Neuronal stem cell (in vitro differentiated cells): Measurements from ENCODE around the gene PSMA6.
"Not testable (repeated sequence)": the region's sequence is repeated elsewhere in the genome, so short reads cannot be mapped to it uniquely, and the experiment has no call there.

ENCODE experiments used
- DNase-seq: peaks from one replicate; pipeline ENCODE4 v3.0.0-alpha.2; 2013; ENCODE audit warnings: low spot score
- H2AFZ ChIP-seq: one replicate; pipeline ENCODE4 v1.6.1; 2013; ENCODE audit warnings: mild to moderate bottlenecking, low read length, inconsistent platforms
- H2AK5ac ChIP-seq: 2 replicates; pipeline ENCODE4 v1.6.1; 2013; ENCODE audit warnings: low read depth, mild to moderate bottlenecking, inconsistent platforms, low read length, moderate library complexity, mixed read lengths
- H2BK120ac ChIP-seq: 2 replicates; pipeline ENCODE4 v1.6.1; 2013; ENCODE audit warnings: low read depth, mild to moderate bottlenecking, inconsistent platforms, low read length, moderate library complexity, mixed read lengths
- H2BK12ac ChIP-seq: one replicate; pipeline ENCODE4 v1.6.1; 2013; ENCODE audit warnings: low read length, inconsistent platforms
- H2BK15ac ChIP-seq: 2 replicates; pipeline ENCODE4 v1.6.1; 2013; ENCODE audit warnings: mild to moderate bottlenecking, low read length, inconsistent platforms, mixed read lengths
- H2BK5ac ChIP-seq: one replicate; pipeline ENCODE4 v1.6.1; 2013; ENCODE audit warnings: inconsistent platforms, mild to moderate bottlenecking, low read length, moderate library complexity
- H3K14ac ChIP-seq: one replicate; pipeline ENCODE4 v1.6.1; 2013; ENCODE audit warnings: low read length, inconsistent platforms
- H3K18ac ChIP-seq: 2 replicates; pipeline ENCODE4 v1.6.1; 2013; ENCODE audit warnings: low read length, inconsistent platforms
- H3K23ac ChIP-seq: 2 replicates; pipeline ENCODE4 v1.6.1; 2013; ENCODE audit warnings: low read depth, mild to moderate bottlenecking, mixed read lengths, low read length, inconsistent platforms; ENCODE audit not compliant: poor library complexity
- H3K27ac ChIP-seq: replicated peaks from 3 replicates; pipeline ENCODE4 v1.5.1; 2013; ENCODE audit warnings: low read length, inconsistent platforms
- H3K27me3 ChIP-seq, 3 experiments: 2 replicates each; pipeline ENCODE4 v1.6.1; 2013; ENCODE audit warnings: low read length in 3 of 3, mild to moderate bottlenecking in 2 of 3, inconsistent platforms in 1 of 3, low read depth in 1 of 3, mixed read lengths in 1 of 3, moderate library complexity in 1 of 3; ENCODE audit not compliant: control insufficient read depth in 3 of 3, insufficient read depth in 3 of 3
- H3K36me3 ChIP-seq, 2 donors: replicated peaks in 1 of 2; 2 replicates each; pipeline ENCODE4 v1.6.1; 2013; ENCODE audit warnings: low read length in 2 of 2; ENCODE audit not compliant: control insufficient read depth in 2 of 2, insufficient read depth in 2 of 2
- H3K4ac ChIP-seq: 2 replicates; pipeline ENCODE4 v1.6.1; 2013; ENCODE audit warnings: inconsistent platforms, mild to moderate bottlenecking, low read length, moderate library complexity
- H3K4me1 ChIP-seq, 2 donors: 1 replicate in 1 of 2; 2 replicates in 1 of 2; pipeline ENCODE4 v1.6.1; 2013; ENCODE audit warnings: low read length in 2 of 2, low read depth in 1 of 2; ENCODE audit not compliant: control insufficient read depth in 2 of 2, insufficient read depth in 1 of 2
- H3K4me2 ChIP-seq: one replicate; pipeline ENCODE4 v1.6.1; 2013; ENCODE audit warnings: mild to moderate bottlenecking, low read length, inconsistent platforms; ENCODE audit not compliant: insufficient read depth, poor library complexity, severe bottlenecking
- H3K4me3 ChIP-seq, 2 donors: 2 replicates each; pipeline ENCODE4 v1.5.1; 2013; ENCODE audit warnings: low read length in 2 of 2, mild to moderate bottlenecking in 2 of 2, inconsistent platforms in 1 of 2, moderate library complexity in 1 of 2
- H3K79me1 ChIP-seq: one replicate; pipeline ENCODE4 v1.6.1; 2013; ENCODE audit warnings: low read depth, mild to moderate bottlenecking, inconsistent platforms, low read length, moderate library complexity
- H3K9ac ChIP-seq: one replicate; pipeline ENCODE4 v1.6.1; 2013; ENCODE audit warnings: mild to moderate bottlenecking, low read depth, low read length, inconsistent platforms; ENCODE audit not compliant: poor library complexity
- H3K9me3 ChIP-seq, 2 donors: replicated peaks in 1 of 2; 2 replicates each; pipeline versions ENCODE3 to v1.6.1; 2013; ENCODE audit warnings: low read length in 2 of 2, mild to moderate bottlenecking in 2 of 2, inconsistent platforms in 1 of 2, low read depth in 1 of 2, mixed read lengths in 1 of 2, moderate library complexity in 1 of 2; ENCODE audit not compliant: control insufficient read depth in 2 of 2, insufficient read depth in 1 of 2
- H4K8ac ChIP-seq: one replicate; pipeline ENCODE4 v1.6.1; 2013; ENCODE audit warnings: low read depth, mild to moderate bottlenecking, inconsistent platforms, low read length, moderate library complexity
- H4K91ac ChIP-seq: one replicate; pipeline ENCODE4 v1.6.1; 2013; ENCODE audit warnings: low read length, low read depth, mild to moderate bottlenecking, inconsistent platforms; ENCODE audit not compliant: poor library complexity
- WGBS, 2 donors: extraction: QIAGEN DNeasy Blood & Tissue Kit; methylation state at CpG; one replicate each; pipeline ENCODE4 v1.1.7; 2013; ENCODE audit warnings: missing lambda C conversion rate in 2 of 2, mixed read lengths in 1 of 2; ENCODE audit not compliant: insufficient read length in 2 of 2, insufficient replicate concordance in 1 of 2; ENCODE audit errors: extremely low coverage in 2 of 2; 5-methylcytosine and 5-hydroxymethylcytosine counted together

The PSMA6 gene

GRCh38 chr14:35347323-35348043, 55.3 kb downstream of the PSMA6 start:
- no CpG with 5 or more reads among the region's 13 CpGs for WGBS, 2 donors
- Histone ChIP-seq H3K4ac (no peak overlapping the region), H4K91ac (no peak overlapping the region), H3K27ac (no peak overlapping the region), H3K4me2 (peak overlapping the region; percentile 30), H2AFZ (peak overlapping the region; percentile 97), H3K23ac (peak overlapping the region; percentile 90), H3K4me1 (peaks cover 13 to 17% of the 10 kb centered on the region in 2 donors), H4K8ac (no peak overlapping the region), H3K18ac (peak overlapping the region; percentile 77), H3K9me3 (no peaks in the 10 kb centered on the region), H3K36me3 (no peaks in the 10 kb centered on the region), H2BK120ac (no peak overlapping the region), H3K14ac (no peak overlapping the region), H2BK12ac (no peak overlapping the region), H3K9ac (no peak overlapping the region), H2BK5ac (no peak overlapping the region), H2BK15ac (no peak overlapping the region), H3K27me3 (no peaks in the 10 kb centered on the region), H2AK5ac (no peak overlapping the region), H3K79me1 (no peaks in the 10 kb centered on the region), H3K4me3 (peak overlapping the region in 1 of 2 donors; percentile 41)
- no peak for DNase-seq

- not testable (repeated sequence) for H3K36me3 ChIP-seq, H3K4me3 ChIP-seq, H3K9ac ChIP-seq, H3K27me3 ChIP-seq, H2AK5ac ChIP-seq, H3K79me1 ChIP-seq, H3K9me3 ChIP-seq, H3K4ac ChIP-seq, H3K23ac ChIP-seq, H3K27ac ChIP-seq, H4K8ac ChIP-seq, H2BK5ac ChIP-seq, H2BK12ac ChIP-seq, H2BK120ac ChIP-seq, H3K14ac ChIP-seq, H3K18ac ChIP-seq, H2BK15ac ChIP-seq, H4K91ac ChIP-seq, H3K4me2 ChIP-seq, DNase-seq
- Histone ChIP-seq H2AFZ (peak overlapping the region; percentile 97), H3K4me1 (peaks cover 16 to 22% of the 10 kb centered on the region in 2 donors)
- no CpG with 5 or more reads among the region's 6 CpGs for WGBS, 2 donors
Observed at GRCh38 chr14:35348044-35348380, 55.8 kb downstream of the PSMA6 start.

- H4K8ac ChIP-seq, result no peak overlapping the region
- no peak overlapping the region for H2BK12ac ChIP-seq
- no peak overlapping the region for H2BK15ac ChIP-seq
- H3K4ac ChIP-seq, result no peak overlapping the region
- H3K4me1 ChIP-seq, result peaks cover 16 to 24% of the 10 kb centered on the region in 2 donors
- no peaks in the 10 kb centered on the region for H3K27me3 ChIP-seq
- peaks cover 4% of the 10 kb centered on the region for H3K79me1 ChIP-seq
- no peak overlapping the region for H3K23ac ChIP-seq
- peaks cover 0 to 2% of the 10 kb centered on the region in 2 donors for H3K9me3 ChIP-seq
- H3K27ac ChIP-seq, result no peak overlapping the region
- 100% methylated on average over 1 of the region's 12 CpGs; no CpG with 5 or more reads in 1 of the 2 donors for WGBS, 2 donors
- no peak for DNase-seq
- H3K36me3 ChIP-seq, result no peaks in the 10 kb centered on the region
- no peak overlapping the region for H3K9ac ChIP-seq
- no peak overlapping the region for H4K91ac ChIP-seq
- H2BK5ac ChIP-seq, result no peak overlapping the region
- H3K4me3 ChIP-seq, result no peak overlapping the region
- no peak overlapping the region for H3K4me2 ChIP-seq
- H2AK5ac ChIP-seq, result no peak overlapping the region
- H2BK120ac ChIP-seq, result no peak overlapping the region
- no peak overlapping the region for H3K14ac ChIP-seq
- peak overlapping the region; percentile 18 for H2AFZ ChIP-seq
- no peak overlapping the region for H3K18ac ChIP-seq
Observed at GRCh38 chr14:35349496-35350365, 57.5 kb downstream of the PSMA6 start.

- Histone ChIP-seq H2BK12ac (no peak overlapping the region), H3K9ac (no peak overlapping the region), H3K23ac (no peak overlapping the region), H3K4me1 (peaks cover 16 to 24% of the 10 kb centered on the region in 2 donors), H3K79me1 (peaks cover 4% of the 10 kb centered on the region), H3K14ac (no peak overlapping the region), H2BK120ac (no peak overlapping the region), H3K27ac (no peak overlapping the region), H3K18ac (no peak overlapping the region), H3K4me3 (no peak overlapping the region), H2BK5ac (no peak overlapping the region), H4K8ac (no peak overlapping the region), H2AFZ (peak overlapping the region; percentile 93), H3K36me3 (no peaks in the 10 kb centered on the region), H4K91ac (no peak overlapping the region), H3K27me3 (no peaks in the 10 kb centered on the region), H3K4ac (no peak overlapping the region), H3K9me3 (peaks cover 0 to 2% of the 10 kb centered on the region in 2 donors), H2BK15ac (no peak overlapping the region), H3K4me2 (no peak overlapping the region), H2AK5ac (no peak overlapping the region)
- DNase-seq, result no peak
- no CpG with 5 or more reads among the region's 3 CpGs for WGBS, 2 donors
Observed at GRCh38 chr14:35351497-35351896, 59.3 kb downstream of the PSMA6 start.
